HepG2 (cell line): ENCODE data around the gene CREB1. TPM values are rescaled to one million over a fixed set of nuclear protein-coding genes. Genes with fewer than 3 reads are reported as not detected.

Experiments used
- DRAP1 ChIP-seq: IDR thresholded peaks from 2 replicates; pipeline ENCODE4 v1.6.1; 2016; ENCODE audit warnings: missing genetic modification reagents, missing compliant biosample characterization
- FOXA1 ChIP-seq, 2 experiments: fragments of 450-650 bp in 1 of 2; sonication (generic) in 1 of 2; formaldehyde crosslinking in 1 of 2; IDR thresholded peaks; 2 replicates each; pipeline versions ENCODE4 v1.4.0 to v1.6.1; 2016 to 2020; ENCODE audit warnings: missing genetic modification reagents in 1 of 2
- LRRFIP1 ChIP-seq: sonication (generic); formaldehyde crosslinking; conservative IDR thresholded peaks from 2 replicates; pipeline ENCODE4 v1.4.0; 2020; ENCODE audit warnings: missing genetic modification reagents
- MIER3 ChIP-seq: IDR thresholded peaks from 2 replicates; pipeline ENCODE4 v1.6.1; 2016; ENCODE audit warnings: missing compliant biosample characterization, borderline replicate concordance
- MLLT10 ChIP-seq: sonication (generic); formaldehyde crosslinking; IDR thresholded peaks from 2 replicates; pipeline ENCODE4 v1.4.0; 2020; ENCODE audit warnings: missing genetic modification reagents
- MTF2 ChIP-seq: sonication (generic); formaldehyde crosslinking; IDR thresholded peaks from 2 replicates; pipeline ENCODE4 v1.5.0; 2020; ENCODE audit warnings: missing genetic modification reagents, borderline replicate concordance
- PBX2 ChIP-seq: IDR thresholded peaks from 2 replicates; pipeline ENCODE4 v1.6.1; 2016; ENCODE audit warnings: control low read depth
- PRDM15 ChIP-seq: sonication (generic); formaldehyde crosslinking; IDR thresholded peaks from 2 replicates; pipeline ENCODE4 v1.4.0; 2020; ENCODE audit warnings: missing genetic modification reagents
- RBAK ChIP-seq: sonication (generic); formaldehyde crosslinking; IDR thresholded peaks from 2 replicates; pipeline ENCODE4 v1.5.1; 2020; ENCODE audit warnings: mild to moderate bottlenecking, missing genetic modification reagents
- RFX5 ChIP-seq: IDR thresholded peaks from 2 replicates; pipeline ENCODE4 v1.6.1; 2011; ENCODE audit warnings: low read depth, low read length, improper control_type of control experiment
- ZNF138 ChIP-seq: sonication (generic); formaldehyde crosslinking; IDR thresholded peaks from 2 replicates; pipeline ENCODE4 v1.5.0; 2020; ENCODE audit warnings: mild to moderate bottlenecking, low read depth, missing genetic modification reagents
- ZNF326 ChIP-seq: sonication (generic); formaldehyde crosslinking; IDR thresholded peaks from 2 replicates; pipeline ENCODE4 v1.4.0; 2020; ENCODE audit warnings: missing genetic modification reagents, borderline replicate concordance
- ZNF567 ChIP-seq: sonication (generic); formaldehyde crosslinking; IDR thresholded peaks from 2 replicates; pipeline ENCODE4 v1.8.1; 2023; ENCODE audit warnings: mild to moderate bottlenecking, missing genetic modification reagents, borderline replicate concordance
- polyA plus RNA-seq, 8 experiments: library from polyadenylated mRNA; depleted of rRNA in 3 of 8; stranded (reverse) in 7 of 8; unstranded in 1 of 8; fragments of >200 nt; fragmentation: Illumina TruSeq in 4 of 8; extraction: Trizol in 4 of 8; gene quantifications; 2 replicates each; pipeline versions ENCODE4 v1.2.1 to v1.2.3, GENCODE V29; 2011 to 2016; ENCODE audit warnings: low read depth in 4 of 8, missing spikeins in 1 of 8, mixed read lengths in 1 of 8; ENCODE audit not compliant: insufficient read depth in 1 of 8
- total RNA-seq, 5 experiments: library from RNA; depleted of rRNA; stranded (reverse); fragments of >200 nt; fragmentation: Illumina TruSeq; extraction: Trizol; gene quantifications; 2 replicates each; pipeline ENCODE4 v1.2.3, GENCODE V29; 2016; ENCODE audit warnings: low read depth in 1 of 5
- TF ChIP-seq, protein P1 (sequence below): sonication (generic); formaldehyde crosslinking; IDR thresholded peaks from 2 replicates; pipeline ENCODE4 v1.4.0; 2020; ENCODE audit warnings: mild to moderate bottlenecking, missing genetic modification reagents
- TF ChIP-seq, protein P2 (sequence below): fragments of 450-650 bp; IDR thresholded peaks from 2 replicates; pipeline ENCODE4 v1.6.1; 2016
- TF ChIP-seq, protein P3 (sequence below): sonication (generic); formaldehyde crosslinking; IDR thresholded peaks from 2 replicates; pipeline ENCODE4 v1.4.0; 2020; ENCODE audit warnings: missing genetic modification reagents

Gene CREB1
- total and polyA plus RNA-seq, 2 of the 13 experiments (the other 11 are each of a cell fraction or from before 2014, with no cell fraction given) = 51.8 to 51.9 TPM

GRCh38 chr2:207625014-207625907 is 95.5 kb downstream of the CREB1 start, which contains the start of gene METTL21A (continued):
- no peak for TF ChIP-seq LRRFIP1 (CRISPR knock-in tag)
- no peak for TF ChIP-seq PRDM15 (CRISPR knock-in tag)
- TF ChIP-seq, protein P1, sequence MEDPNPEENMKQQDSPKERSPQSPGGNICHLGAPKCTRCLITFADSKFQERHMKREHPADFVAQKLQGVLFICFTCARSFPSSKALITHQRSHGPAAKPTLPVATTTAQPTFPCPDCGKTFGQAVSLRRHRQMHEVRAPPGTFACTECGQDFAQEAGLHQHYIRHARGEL = no peak
- no peak for TF ChIP-seq RBAK (CRISPR knock-in tag)
- no peak; the same call in 1 of the 2 replicates for TF ChIP-seq ZNF567
- no peak for TF ChIP-seq PBX2 (CRISPR knock-in tag)
- peak; percentile 88 for TF ChIP-seq DRAP1
- TF ChIP-seq, protein P2, sequence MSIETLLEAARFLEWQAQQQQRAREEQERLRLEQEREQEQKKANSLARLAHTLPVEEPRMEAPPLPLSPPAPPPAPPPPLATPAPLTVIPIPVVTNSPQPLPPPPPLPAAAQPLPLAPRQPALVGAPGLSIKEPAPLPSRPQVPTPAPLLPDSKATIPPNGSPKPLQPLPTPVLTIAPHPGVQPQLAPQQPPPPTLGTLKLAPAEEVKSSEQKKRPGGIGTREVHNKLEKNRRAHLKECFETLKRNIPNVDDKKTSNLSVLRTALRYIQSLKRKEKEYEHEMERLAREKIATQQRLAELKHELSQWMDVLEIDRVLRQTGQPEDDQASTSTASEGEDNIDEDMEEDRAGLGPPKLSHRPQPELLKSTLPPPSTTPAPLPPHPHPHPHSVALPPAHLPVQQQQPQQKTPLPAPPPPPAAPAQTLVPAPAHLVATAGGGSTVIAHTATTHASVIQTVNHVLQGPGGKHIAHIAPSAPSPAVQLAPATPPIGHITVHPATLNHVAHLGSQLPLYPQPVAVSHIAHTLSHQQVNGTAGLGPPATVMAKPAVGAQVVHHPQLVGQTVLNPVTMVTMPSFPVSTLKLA = peak; percentile 26; the same call in 1 of the 2 replicates
- TF ChIP-seq MLLT10 (CRISPR knock-in tag) = no peak
- no peak for TF ChIP-seq FOXA1 (IDR thresholded peaks at IDR 0.05)
- peak; percentile 58 for TF ChIP-seq FOXA1 (CRISPR knock-in tag; IDR thresholded peaks at IDR 0.05)
- peak; percentile 86 for TF ChIP-seq MIER3 (CRISPR knock-in tag)
- TF ChIP-seq ZNF138 = peak; percentile 41; the same call in 1 of the 2 replicates
- TF ChIP-seq RFX5 = no peak; the same call in 1 of the 2 replicates
- TF ChIP-seq ZNF326 = no peak
- TF ChIP-seq MTF2 = peak; percentile 95
- TF ChIP-seq, protein P3, sequence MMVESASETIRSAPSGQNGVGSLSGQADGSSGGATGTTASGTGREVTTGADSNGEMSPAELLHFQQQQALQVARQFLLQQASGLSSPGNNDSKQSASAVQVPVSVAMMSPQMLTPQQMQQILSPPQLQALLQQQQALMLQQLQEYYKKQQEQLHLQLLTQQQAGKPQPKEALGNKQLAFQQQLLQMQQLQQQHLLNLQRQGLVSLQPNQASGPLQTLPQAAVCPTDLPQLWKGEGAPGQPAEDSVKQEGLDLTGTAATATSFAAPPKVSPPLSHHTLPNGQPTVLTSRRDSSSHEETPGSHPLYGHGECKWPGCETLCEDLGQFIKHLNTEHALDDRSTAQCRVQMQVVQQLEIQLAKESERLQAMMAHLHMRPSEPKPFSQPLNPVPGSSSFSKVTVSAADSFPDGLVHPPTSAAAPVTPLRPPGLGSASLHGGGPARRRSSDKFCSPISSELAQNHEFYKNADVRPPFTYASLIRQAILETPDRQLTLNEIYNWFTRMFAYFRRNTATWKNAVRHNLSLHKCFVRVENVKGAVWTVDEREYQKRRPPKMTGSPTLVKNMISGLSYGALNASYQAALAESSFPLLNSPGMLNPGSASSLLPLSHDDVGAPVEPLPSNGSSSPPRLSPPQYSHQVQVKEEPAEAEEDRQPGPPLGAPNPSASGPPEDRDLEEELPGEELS = peak; percentile 75
